IPS-18c (cell line): Measurements from ENCODE around the gene NPTN.
"Not testable (repeated sequence)": the region's sequence is repeated elsewhere in the genome, so short reads cannot be mapped to it uniquely, and the experiment has no call there.

Source experiments
- H3K4me3 ChIP-seq: 2 replicates; pipeline ENCODE4 v1.7.0; 2013; ENCODE audit warnings: low read depth, mild to moderate bottlenecking, low read length, moderate library complexity; ENCODE audit not compliant: insufficient read depth
- H3K9me3 ChIP-seq: one replicate; pipeline ENCODE4 v1.6.1; 2013; ENCODE audit warnings: mild to moderate bottlenecking, low read length, moderate library complexity; ENCODE audit not compliant: control insufficient read depth, insufficient read depth

The NPTN gene

DNA sequence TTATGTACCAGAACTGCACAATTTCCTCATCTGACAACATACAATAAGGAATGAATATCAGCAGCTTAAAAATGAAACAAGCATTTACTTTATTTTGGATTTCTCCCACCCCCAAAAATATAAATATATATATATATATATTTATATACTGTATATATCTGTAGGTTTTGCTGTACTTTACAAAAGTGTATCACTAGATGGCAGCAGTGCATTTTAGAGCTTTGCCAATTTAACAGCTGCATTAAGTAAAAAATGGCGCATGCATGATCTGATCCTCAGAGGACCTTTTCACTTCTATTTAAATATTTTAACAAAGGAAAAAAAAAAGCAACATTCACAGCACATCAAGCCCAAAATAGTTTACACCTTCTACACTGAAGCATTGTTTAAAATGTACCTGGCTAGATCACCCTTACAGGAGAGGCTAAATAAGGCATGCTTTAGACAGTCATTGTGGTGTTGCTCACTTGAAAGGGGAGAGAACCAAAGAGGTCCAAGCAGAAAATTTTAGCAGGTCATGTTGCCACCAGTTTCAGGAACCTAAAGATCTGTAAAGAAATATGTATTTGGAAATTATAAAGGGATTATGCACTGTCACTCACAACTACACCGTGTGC, 72.6 kb downstream of the NPTN start:
- Histone ChIP-seq H3K9me3 (no peaks in the 10 kb centered on the region), H3K4me3 (no peak overlapping the region)

DNA sequence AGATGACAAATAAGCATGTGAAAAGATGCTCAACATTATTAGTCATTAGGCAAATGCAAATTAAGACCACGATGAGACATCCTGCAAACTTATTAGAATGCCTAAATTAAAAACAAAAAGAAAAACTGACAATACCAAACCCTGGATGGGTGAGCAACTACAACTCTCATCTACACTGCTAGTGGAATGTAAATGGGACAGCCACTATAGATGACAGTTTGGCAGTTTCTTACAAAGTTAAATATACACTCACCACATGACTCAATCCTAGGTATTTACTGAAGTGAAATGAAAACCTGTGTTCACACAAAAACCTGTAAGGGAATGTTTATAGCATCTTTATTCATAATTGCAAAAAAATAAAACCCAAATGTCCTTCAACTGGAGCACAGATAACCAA, 74.7 kb downstream of the NPTN start:
- Histone ChIP-seq H3K9me3 (no peaks in the 10 kb centered on the region), H3K4me3 (no peak overlapping the region)

DNA sequence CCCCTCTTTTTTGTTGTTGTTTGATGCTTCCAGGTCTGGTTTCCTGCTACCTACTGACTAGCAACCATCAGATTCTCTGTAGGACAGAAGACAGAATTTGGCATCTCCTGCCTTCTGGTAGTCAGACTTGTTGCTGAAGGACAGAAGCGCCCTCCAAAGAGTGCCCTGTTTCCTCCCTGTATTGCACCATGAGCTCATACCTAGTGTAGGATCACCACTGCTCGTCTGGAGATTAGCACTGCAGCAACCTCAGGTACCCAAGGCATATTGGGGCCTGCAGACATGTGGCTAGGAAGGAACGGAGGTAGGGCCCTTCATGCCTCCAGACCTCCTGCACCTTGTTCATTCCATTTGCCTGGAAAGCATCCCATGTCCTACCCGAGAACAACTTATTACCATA, 78.1 kb downstream of the NPTN start:
- Histone ChIP-seq H3K4me3 (no peak overlapping the region), H3K9me3 (no peaks in the 10 kb centered on the region)

DNA sequence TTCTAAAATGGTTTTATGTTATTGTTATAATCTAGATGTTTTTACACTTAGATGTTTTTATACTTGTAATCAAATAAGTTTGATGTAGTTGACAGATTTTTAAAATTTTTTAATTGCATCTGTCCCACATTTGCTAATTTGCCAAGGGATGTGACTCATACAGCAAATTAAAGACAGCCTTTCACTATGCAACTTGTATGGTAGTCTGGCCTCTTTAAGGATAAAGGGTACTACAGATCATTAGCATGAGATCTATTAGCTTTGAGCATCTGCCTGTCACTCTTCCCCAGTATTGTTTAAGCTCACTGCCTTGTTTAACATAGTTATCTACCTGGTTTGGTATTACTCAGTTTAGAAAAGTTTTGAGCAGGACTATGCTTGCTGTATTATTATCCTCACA, 83.0 kb downstream of the NPTN start:
- Histone ChIP-seq H3K4me3 (no peak overlapping the region), H3K9me3 (no peaks in the 10 kb centered on the region)

DNA sequence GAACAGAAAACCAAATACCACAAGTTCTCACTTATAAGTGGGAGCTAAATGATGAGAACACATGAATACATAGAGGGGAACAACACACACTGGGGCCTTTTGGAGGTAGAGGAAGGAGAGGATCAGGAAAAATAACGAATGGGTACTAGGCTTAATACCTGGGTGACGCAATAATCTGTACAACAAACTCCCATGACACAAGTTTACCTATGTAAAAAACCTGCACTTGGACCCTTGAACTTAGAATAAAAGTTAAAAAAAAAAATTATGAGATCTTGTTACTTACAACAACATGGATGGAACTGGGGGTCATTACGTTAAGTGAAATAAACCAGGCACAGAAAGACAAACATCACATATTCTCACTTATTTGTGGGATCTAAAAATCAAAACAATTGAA, 84.3 kb downstream of the NPTN start:
- not testable (repeated sequence) for H3K9me3 ChIP-seq, H3K4me3 ChIP-seq

DNA sequence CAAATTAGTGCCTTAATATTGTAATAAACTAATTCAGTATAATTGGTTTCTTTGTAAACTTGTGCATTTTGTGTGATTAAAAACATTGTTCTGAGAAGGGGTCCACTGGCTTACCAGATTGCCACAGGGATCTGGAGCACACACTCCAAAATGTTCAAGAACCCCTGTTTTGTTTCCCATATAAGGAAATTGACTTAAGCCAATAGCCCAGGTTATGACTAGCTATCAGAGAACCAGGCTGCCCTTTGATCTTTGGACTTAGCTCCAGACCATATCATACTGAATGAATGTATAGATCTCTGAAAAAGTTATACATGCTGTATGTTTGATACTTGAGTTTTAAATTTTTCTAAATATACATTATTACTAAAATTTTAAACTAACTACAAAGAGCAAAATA, 91.7 kb downstream of the NPTN start:
- Histone ChIP-seq H3K9me3 (no peaks in the 10 kb centered on the region), H3K4me3 (no peak overlapping the region)

DNA sequence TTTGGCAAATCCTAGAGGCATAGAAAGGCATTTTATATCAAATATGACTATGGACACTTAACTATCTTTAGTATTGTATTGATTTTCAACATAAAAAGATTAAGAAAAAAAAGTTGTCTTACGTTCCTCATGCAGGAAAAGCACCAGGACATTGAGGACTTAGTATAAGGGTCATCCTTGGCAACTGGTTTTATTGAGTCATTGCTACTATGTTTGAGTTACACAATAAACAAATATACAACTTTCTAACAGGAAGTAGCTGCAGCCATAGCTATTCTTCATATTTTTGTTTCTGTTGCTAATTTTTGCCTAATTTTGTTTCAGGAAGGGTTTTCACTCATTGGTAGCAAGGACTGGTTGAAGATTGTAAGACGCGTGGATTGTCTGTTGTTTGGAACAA, 93.0 kb downstream of the NPTN start:
- Histone ChIP-seq H3K4me3 (no peak overlapping the region), H3K9me3 (no peaks in the 10 kb centered on the region)

DNA sequence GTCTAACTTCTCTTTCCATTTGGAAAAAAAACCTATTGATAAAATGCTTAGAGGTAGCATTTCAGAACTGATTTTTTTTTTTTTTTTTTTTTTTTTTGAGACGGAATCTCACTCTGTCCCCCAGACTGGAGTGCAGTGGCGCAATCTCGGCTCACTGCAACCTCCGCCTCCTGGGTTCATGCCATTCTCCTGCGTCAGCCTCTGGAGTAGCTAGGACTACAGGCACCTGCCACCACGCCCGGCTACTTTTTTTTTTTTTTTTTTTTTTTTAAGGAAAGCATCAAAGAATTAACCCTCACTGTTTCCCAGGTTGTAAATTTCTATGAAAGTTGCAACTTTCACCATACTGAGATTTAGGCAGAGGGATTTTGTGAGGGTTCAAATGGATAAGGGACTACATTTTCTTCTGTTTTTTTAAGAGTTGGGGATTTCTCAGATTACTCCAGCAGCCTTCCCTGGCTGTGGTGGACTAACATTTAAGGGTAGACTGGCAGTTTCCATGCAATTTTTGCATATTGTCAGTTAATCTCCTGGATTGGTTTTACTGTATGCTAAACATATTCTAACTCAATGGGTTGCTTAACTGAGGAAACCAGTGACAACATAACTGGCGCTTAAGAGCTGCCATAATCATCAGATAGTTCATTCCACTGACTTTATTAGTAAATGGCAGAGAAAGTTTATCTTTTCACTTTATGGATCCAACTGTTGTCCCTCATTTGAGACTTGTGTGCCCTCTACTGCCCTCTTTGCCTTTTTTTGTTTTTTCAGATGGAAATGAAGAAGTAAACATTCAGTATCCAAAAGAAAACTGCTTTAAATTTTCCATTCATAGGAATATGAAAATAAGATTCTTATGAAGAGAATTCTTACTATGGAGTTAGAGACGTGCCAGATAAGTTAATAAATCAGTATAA, 93.7 kb downstream of the NPTN start:
- no peak overlapping the region for H3K4me3 ChIP-seq
- H3K9me3 ChIP-seq, result no peaks in the 10 kb centered on the region

DNA sequence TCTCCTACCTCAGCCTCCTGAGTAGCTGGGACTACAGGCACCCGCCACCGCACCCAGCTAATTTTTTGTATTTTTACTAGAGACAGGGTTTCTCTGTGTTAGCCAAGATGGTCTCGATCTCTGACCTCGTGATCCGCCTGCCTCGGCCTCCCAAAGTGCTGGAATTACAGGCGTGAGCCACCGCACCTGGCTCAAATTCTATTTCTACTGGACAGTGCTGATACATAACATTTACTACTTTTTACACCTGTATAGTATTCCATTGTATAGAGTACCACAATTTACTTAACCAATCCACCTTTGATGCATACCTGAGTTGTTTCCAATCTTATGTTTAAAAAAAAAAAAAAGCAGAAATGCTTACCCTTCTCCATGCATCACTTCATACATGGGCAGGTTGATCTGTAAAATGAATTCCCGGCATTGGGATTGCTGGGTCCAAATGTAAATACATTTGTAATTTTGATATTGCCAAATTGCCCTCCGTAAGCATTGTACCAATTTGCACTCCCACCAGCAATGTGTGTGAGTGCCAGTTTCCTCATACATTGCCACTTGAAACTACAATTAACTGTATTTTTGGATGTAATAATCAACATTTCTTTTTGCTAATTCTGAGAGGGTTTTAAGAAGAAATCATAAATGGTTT, 94.5 kb downstream of the NPTN start:
- H3K9me3 ChIP-seq, result no peaks in the 10 kb centered on the region
- H3K4me3 ChIP-seq, result no peak overlapping the region

DNA sequence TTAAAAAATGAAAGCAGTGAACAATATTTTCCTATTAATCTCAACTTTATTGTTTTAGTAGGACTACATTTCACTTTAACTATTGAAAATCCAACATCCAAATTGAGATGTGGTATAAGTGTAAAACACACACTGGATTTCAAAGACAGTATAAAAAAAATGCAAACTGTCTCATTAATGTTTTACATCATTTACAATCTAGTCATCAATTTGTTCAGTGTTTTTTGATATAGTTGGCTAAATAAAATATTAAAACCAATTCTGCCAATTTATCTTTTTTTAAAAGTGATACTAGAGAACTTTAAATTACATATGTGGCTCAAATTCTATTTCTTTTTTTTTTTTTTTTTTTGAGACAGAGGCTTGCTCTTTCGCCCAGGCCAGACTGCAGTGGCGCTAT, 95.1 kb downstream of the NPTN start:
- Histone ChIP-seq H3K9me3 (no peaks in the 10 kb centered on the region), H3K4me3 (no peak overlapping the region)

DNA sequence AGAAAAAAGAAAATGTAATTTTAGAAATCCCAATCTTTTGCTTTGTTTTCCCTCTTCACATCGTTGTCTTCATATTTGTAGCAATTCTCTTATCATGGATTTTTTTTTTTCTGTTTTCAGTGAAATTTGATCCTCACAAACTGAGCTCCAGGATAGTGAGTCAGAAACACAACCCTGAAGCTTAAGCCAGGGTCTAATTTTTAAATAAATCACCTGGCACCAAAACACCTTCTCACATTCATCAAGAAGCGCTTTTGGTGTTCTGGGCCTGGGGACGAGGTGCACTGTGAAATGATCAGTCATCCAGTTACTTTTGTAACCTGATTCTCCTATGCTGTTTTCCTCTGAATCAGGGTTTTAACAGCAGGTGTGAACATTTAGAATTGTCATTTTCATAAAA, 102.5 kb downstream of the NPTN start:
- H3K9me3 ChIP-seq, result no peaks in the 10 kb centered on the region
- no peak overlapping the region for H3K4me3 ChIP-seq

DNA sequence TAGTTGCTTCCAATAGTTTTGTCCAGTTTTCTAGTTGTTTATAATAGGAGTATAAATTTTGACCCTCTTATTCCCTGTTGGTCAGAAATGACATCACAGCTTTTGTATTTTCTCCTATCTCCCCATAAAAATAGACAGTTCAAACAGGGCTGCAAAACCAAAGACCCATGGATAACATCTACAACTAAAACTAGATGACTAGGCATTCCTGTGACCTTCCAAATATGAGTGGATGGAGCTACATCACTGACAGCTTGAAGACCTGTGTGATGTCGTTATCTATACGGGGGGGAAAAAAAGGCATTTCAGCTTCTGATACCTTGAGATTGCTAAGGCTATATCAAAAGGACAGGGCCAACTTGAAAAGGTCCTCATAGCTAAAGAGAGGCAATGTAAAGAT, 105.6 kb downstream of the NPTN start:
- Histone ChIP-seq H3K9me3 (no peaks in the 10 kb centered on the region), H3K4me3 (no peak overlapping the region)

DNA sequence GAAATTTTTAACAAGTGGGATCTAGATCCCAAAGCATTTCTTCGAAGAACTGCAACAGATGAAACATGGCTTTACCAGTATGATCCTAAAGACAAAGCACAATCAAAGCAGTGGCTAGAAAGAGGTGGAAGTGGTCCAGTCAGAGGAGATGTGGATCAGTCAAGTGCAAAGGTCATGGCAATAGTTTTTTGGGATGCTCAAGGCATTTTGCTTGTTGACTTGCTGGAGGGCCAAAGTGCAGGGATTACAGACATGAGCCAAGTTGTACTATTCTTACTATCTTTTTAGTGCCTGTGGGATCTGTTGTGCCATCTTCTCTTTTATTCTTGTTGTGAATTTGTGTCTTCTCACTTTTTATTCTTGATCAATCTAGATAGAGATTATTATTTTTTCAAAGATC, 108.3 kb downstream of the NPTN start:
- no peak overlapping the region for H3K4me3 ChIP-seq
- no peaks in the 10 kb centered on the region for H3K9me3 ChIP-seq

DNA sequence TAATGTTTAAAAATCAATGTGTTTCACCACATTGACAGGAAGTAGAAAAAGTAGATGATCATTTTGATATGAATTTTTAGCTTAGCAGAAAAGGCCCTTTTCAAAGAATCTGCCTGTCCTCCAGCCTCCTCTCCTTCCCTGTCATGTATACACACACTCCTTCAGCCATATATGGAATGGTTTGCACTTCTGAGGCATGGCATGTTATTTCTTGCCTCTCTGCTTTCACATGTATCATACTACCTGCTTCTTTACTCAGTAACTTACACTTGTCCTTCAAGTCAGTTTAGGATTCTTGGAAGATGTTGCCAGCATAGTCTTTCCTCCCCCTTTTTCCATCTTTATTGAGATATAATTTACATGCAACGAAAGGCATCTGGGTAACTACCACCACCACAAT, 111.2 kb downstream of the NPTN start:
- no peaks in the 10 kb centered on the region for H3K9me3 ChIP-seq
- H3K4me3 ChIP-seq, result no peak overlapping the region

DNA sequence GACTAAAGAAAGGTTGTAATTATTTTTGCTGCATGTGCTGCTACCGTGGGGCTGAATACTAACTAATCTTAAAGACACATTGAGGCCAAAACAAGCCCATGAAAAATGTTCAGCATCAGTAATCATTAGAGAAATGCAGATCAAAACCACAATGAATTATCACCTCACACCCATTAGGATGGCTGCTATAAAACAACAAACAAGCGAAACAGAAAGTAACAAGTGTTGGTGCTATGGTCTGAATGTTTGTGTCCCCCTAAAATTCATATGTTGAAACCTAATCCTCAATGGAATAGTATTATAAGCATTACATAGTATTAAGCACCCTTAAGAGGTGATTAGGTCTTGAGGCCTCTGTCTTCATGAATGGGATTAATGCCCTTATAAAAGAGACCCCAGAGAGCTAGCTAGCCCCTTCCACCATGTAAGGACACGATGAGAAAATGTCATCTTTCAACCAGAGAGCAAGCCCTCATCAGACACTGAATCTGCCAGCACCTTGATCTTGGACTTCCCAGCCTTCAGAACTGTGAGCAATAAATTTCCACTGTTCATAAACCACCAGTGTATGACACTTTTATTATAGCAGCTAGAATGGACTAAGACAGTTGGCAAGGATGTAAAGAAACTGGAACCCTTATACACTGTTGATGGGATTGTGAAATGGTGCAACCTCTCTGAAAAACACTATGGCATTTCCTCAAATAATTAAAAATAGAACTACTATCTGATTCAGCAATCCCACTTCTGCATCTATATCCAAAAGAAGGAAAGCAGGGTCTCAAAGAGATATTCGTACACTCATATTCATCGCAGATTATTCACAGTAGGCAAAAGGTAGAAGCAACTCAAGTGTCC, 114.1 kb downstream of the NPTN start:
- H3K9me3 ChIP-seq, result no peaks in the 10 kb centered on the region
- no peak overlapping the region for H3K4me3 ChIP-seq

DNA sequence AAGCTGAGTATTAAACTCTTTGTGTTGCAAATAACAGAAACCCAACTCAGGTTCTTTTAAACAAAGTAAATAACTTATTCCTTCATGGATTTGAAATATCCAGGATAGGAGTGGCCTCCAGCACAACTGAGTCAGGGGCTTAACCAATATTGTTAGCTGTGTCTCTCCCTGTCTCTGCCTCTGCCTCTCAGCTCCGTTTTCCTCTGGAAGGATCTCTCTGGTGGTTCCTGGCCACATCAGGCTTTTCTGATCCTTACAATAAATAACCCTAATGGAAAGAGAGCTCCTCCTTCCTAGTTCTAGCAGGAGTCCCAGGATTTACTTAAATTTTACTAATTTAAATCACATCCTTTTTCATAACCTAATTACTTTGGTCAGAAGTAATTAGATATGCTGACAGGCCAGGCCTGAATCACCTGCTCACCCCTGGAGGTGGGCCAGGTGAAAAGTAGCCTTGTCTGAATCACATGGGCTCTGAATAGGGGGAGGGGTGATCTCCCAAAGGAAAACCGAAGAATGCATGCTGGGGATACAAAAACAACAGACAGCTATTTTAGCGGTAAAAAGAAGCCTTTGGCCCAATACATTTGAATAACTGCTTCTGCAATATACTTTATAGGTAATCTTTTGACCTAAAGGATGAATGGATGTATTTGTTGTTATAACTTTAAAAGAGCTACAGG, 114.9 kb downstream of the NPTN start:
- Histone ChIP-seq H3K9me3 (no peaks in the 10 kb centered on the region), H3K4me3 (no peak overlapping the region)

DNA sequence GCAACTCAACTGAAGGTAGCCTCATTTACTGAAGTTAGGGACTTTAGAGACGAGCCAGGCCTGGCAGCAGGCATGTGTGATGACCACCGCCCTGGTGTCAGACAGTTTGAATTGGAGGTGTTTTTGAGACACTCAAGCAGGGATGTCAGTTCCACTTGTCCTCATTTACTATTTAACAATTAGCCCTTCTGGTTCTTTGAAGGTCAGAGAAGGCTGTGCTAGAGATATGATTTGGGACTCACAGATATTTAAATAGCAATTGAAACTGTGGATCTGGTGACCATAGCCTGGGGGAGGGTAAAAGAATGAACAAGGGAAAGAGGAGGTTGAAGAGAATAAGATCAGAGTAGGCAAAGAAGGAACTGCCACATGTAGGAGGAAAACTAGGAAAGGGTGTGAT, 115.6 kb downstream of the NPTN start:
- Histone ChIP-seq H3K9me3 (no peaks in the 10 kb centered on the region), H3K4me3 (no peak overlapping the region)
